Measurements from ENCODE around the gene CACNA1G. TPM values are rescaled to one million over a fixed set of nuclear protein-coding genes. Genes with fewer than 3 reads are reported as not detected.

Gene CACNA1G
- total and polyA plus RNA-seq, 2 donors = 0.15 to 6.6 TPM

GRCh38 chr17:50524838-50525237 lies 35.7 kb upstream of the CACNA1G start:
- H3K4me1 ChIP-seq (ENCODE audit: insufficient read depth) = no peaks in the 10 kb centered on the region
- no peak overlapping the region for H3K4me3 ChIP-seq (ENCODE audit: low read depth, low read length)
- H3K36me3 ChIP-seq (ENCODE audit: insufficient read depth) = no peaks in the 10 kb centered on the region
- no peak overlapping the region for H3K27ac ChIP-seq (ENCODE audit: low read depth)
- WGBS = 92% methylated on average over 18 of the region's 18 CpGs
- no peak for DNase-seq (ENCODE audit: extremely low spot score)

GRCh38 chr17:50527155-50527762 lies 33.3 kb upstream of the CACNA1G start:
- H3K27ac ChIP-seq (ENCODE audit: low read depth) = no peak overlapping the region
- no peaks in the 10 kb centered on the region for H3K4me1 ChIP-seq (ENCODE audit: insufficient read depth)
- no peak for DNase-seq (ENCODE audit: extremely low spot score)
- H3K4me3 ChIP-seq (ENCODE audit: low read depth, low read length) = no peak overlapping the region
- WGBS = 62% methylated on average over 5 of the region's 5 CpGs
- H3K36me3 ChIP-seq (ENCODE audit: insufficient read depth) = no peaks in the 10 kb centered on the region

GRCh38 chr17:50527949-50528474 lies 32.5 kb upstream of the CACNA1G start:
- H3K4me3 ChIP-seq (ENCODE audit: low read depth, low read length) = no peak overlapping the region
- DNase-seq (ENCODE audit: extremely low spot score) = no peak
- no peak overlapping the region for H3K27ac ChIP-seq (ENCODE audit: low read depth)
- H3K4me1 ChIP-seq (ENCODE audit: insufficient read depth) = no peaks in the 10 kb centered on the region
- H3K36me3 ChIP-seq (ENCODE audit: insufficient read depth) = no peaks in the 10 kb centered on the region
- WGBS = 67% methylated on average over 4 of the region's 4 CpGs

GRCh38 chr17:50529849-50530248 lies 30.7 kb upstream of the CACNA1G start:
- H3K27ac ChIP-seq (ENCODE audit: low read depth) = no peak overlapping the region
- no peak overlapping the region for H3K4me3 ChIP-seq (ENCODE audit: low read depth, low read length)
- 93% methylated on average over 7 of the region's 7 CpGs for WGBS

GRCh38 chr17:50531428-50532025 lies 29.0 kb upstream of the CACNA1G start:
- DNase-seq (ENCODE audit: extremely low spot score) = no peak
- no peak overlapping the region for H3K27ac ChIP-seq (ENCODE audit: low read depth)
- WGBS = 59% methylated on average over 6 of the region's 6 CpGs
- no peaks in the 10 kb centered on the region for H3K4me1 ChIP-seq (ENCODE audit: insufficient read depth)
- H3K4me3 ChIP-seq (ENCODE audit: low read depth, low read length) = no peak overlapping the region
- H3K36me3 ChIP-seq (ENCODE audit: insufficient read depth) = no peaks in the 10 kb centered on the region

More at GRCh38 chr17:50529849-50530248, 30.7 kb upstream of the CACNA1G start:
- Histone ChIP-seq H3K36me3 (ENCODE audit: insufficient read depth) (no peaks in the 10 kb centered on the region), H3K4me1 (ENCODE audit: insufficient read depth) (no peaks in the 10 kb centered on the region)
- no peak for DNase-seq (ENCODE audit: extremely low spot score)

- no peak for DNase-seq (ENCODE audit: extremely low spot score)
- H3K4me1 ChIP-seq (ENCODE audit: insufficient read depth) = no peaks in the 10 kb centered on the region
- no peak within 1 kb of the TSS for H3K27ac ChIP-seq (ENCODE audit: low read depth)
- H3K36me3 ChIP-seq (ENCODE audit: insufficient read depth) = no peaks in the 10 kb centered on the region
- 3% methylated on average over 21 of the region's 21 CpGs for WGBS
- H3K4me3 ChIP-seq (ENCODE audit: low read depth, low read length) = peak within 1 kb of the TSS; percentile 22
Observed at GRCh38 chr17:50532452-50533024, 28.0 kb upstream of the CACNA1G start, which contains the start of gene EPN3. EPN3 (plus strand) TSS chr17:50532735; CDS start chr17:50536557, 3,822 bp downstream.

- WGBS = 16% methylated on average over 5 of the region's 5 CpGs
- no peak for DNase-seq (ENCODE audit: extremely low spot score)
- H3K4me3 ChIP-seq (ENCODE audit: low read depth, low read length) = peak overlapping the region; percentile 22
Observed at GRCh38 chr17:50533185-50533584, 27.3 kb upstream of the CACNA1G start.

GRCh38 chr17:50533720-50534148 lies 26.8 kb upstream of the CACNA1G start:
- Histone ChIP-seq H3K4me3 (ENCODE audit: low read depth, low read length) (peak overlapping the region; percentile 22), H3K27ac (ENCODE audit: low read depth) (peak overlapping the region; percentile 29), H3K4me1 (ENCODE audit: insufficient read depth) (no peaks in the 10 kb centered on the region), H3K36me3 (ENCODE audit: insufficient read depth) (no peaks in the 10 kb centered on the region)
- no peak for DNase-seq (ENCODE audit: extremely low spot score)
- 1% methylated on average over 17 of the region's 17 CpGs for WGBS

More at GRCh38 chr17:50533185-50533584, 27.3 kb upstream of the CACNA1G start:
- Histone ChIP-seq H3K36me3 (ENCODE audit: insufficient read depth) (no peaks in the 10 kb centered on the region), H3K27ac (ENCODE audit: low read depth) (no peak overlapping the region), H3K4me1 (ENCODE audit: insufficient read depth) (no peaks in the 10 kb centered on the region)

- DNase-seq (ENCODE audit: extremely low spot score) = no peak
- H3K4me1 ChIP-seq (ENCODE audit: insufficient read depth) = no peaks in the 10 kb centered on the region
- no peaks in the 10 kb centered on the region for H3K36me3 ChIP-seq (ENCODE audit: insufficient read depth)
- WGBS = 61% methylated on average over 24 of the region's 24 CpGs
- peak overlapping the region; percentile 54 for H3K27ac ChIP-seq (ENCODE audit: low read depth)
- H3K4me3 ChIP-seq (ENCODE audit: low read depth, low read length) = peak overlapping the region; percentile 3
Observed at GRCh38 chr17:50534222-50534978, 26.1 kb upstream of the CACNA1G start.

GRCh38 chr17:50534979-50535326 lies 25.6 kb upstream of the CACNA1G start:
- H3K4me3 ChIP-seq (ENCODE audit: low read depth, low read length) = peak overlapping the region; percentile 3

GRCh38 chr17:50535407-50535806 lies 25.1 kb upstream of the CACNA1G start:
- Histone ChIP-seq H3K4me3 (ENCODE audit: low read depth, low read length) (no peak overlapping the region), H3K4me1 (ENCODE audit: insufficient read depth) (no peaks in the 10 kb centered on the region), H3K36me3 (ENCODE audit: insufficient read depth) (no peaks in the 10 kb centered on the region), H3K27ac (ENCODE audit: low read depth) (no peak overlapping the region)
- no peak for DNase-seq (ENCODE audit: extremely low spot score)
- WGBS = 86% methylated on average over 7 of the region's 7 CpGs

More at GRCh38 chr17:50534979-50535326, 25.6 kb upstream of the CACNA1G start:
- no peaks in the 10 kb centered on the region for H3K36me3 ChIP-seq (ENCODE audit: insufficient read depth)
- no peak for DNase-seq (ENCODE audit: extremely low spot score)
- H3K27ac ChIP-seq (ENCODE audit: low read depth) = peak overlapping the region; percentile 54
- H3K4me1 ChIP-seq (ENCODE audit: insufficient read depth) = no peaks in the 10 kb centered on the region
- 94% methylated on average over 2 of the region's 2 CpGs for WGBS

GRCh38 chr17:50536683-50537646 lies 23.6 kb upstream of the CACNA1G start:
- no peak overlapping the region for H3K27ac ChIP-seq (ENCODE audit: low read depth)
- no peaks in the 10 kb centered on the region for H3K36me3 ChIP-seq (ENCODE audit: insufficient read depth)
- WGBS = 95% methylated on average over 45 of the region's 45 CpGs
- no peaks in the 10 kb centered on the region for H3K4me1 ChIP-seq (ENCODE audit: insufficient read depth)
- DNase-seq (ENCODE audit: extremely low spot score) = no peak
- H3K4me3 ChIP-seq (ENCODE audit: low read depth, low read length) = no peak overlapping the region

Data from urinary bladder (tissue), 4 donors.